ENCODE data around the gene TMEM120B. TPM values are rescaled to one million over a fixed set of nuclear protein-coding genes. Genes with fewer than 3 reads are reported as not detected.

TMEM120B gene
- total and polyA plus RNA-seq, 2 of the 13 experiments (the other 11 are each of a cell fraction or from before 2014, with no cell fraction given): 7.1 to 12.9 TPM

DNA sequence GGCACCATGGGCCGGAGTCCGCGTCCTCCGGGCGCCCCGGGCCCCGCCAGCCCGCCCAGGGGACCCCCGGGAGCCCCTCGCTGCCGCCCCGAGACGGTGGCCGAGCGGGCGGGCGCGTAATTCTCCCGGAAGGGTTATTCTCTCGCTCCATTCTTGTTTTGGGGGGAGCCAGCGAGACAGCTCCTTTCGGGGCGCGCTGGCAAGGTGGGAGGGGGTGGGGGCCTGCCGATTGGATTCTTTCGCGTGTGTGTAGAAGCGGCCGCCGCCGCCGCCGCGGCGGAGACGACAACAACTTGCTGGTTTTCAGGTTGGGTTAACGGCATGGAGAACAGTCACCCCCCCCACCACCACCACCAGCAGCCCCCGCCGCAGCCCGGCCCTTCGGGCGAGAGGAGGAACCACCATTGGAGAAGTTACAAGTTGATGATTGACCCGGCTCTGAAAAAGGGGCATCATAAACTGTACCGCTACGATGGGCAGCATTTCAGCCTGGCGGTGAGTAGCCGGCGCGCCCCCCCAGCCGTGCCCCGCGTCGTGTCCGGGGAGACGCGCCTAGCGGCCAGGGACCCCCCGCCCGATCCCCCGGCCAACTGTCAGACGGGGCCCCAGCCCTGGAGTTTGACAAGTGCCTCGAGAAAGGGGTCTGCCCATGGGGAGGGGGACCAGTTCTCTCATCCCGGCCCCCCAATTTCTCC lies 92.0 kb downstream of the TMEM120B start (continued):
- TF ChIP-seq, protein P1, sequence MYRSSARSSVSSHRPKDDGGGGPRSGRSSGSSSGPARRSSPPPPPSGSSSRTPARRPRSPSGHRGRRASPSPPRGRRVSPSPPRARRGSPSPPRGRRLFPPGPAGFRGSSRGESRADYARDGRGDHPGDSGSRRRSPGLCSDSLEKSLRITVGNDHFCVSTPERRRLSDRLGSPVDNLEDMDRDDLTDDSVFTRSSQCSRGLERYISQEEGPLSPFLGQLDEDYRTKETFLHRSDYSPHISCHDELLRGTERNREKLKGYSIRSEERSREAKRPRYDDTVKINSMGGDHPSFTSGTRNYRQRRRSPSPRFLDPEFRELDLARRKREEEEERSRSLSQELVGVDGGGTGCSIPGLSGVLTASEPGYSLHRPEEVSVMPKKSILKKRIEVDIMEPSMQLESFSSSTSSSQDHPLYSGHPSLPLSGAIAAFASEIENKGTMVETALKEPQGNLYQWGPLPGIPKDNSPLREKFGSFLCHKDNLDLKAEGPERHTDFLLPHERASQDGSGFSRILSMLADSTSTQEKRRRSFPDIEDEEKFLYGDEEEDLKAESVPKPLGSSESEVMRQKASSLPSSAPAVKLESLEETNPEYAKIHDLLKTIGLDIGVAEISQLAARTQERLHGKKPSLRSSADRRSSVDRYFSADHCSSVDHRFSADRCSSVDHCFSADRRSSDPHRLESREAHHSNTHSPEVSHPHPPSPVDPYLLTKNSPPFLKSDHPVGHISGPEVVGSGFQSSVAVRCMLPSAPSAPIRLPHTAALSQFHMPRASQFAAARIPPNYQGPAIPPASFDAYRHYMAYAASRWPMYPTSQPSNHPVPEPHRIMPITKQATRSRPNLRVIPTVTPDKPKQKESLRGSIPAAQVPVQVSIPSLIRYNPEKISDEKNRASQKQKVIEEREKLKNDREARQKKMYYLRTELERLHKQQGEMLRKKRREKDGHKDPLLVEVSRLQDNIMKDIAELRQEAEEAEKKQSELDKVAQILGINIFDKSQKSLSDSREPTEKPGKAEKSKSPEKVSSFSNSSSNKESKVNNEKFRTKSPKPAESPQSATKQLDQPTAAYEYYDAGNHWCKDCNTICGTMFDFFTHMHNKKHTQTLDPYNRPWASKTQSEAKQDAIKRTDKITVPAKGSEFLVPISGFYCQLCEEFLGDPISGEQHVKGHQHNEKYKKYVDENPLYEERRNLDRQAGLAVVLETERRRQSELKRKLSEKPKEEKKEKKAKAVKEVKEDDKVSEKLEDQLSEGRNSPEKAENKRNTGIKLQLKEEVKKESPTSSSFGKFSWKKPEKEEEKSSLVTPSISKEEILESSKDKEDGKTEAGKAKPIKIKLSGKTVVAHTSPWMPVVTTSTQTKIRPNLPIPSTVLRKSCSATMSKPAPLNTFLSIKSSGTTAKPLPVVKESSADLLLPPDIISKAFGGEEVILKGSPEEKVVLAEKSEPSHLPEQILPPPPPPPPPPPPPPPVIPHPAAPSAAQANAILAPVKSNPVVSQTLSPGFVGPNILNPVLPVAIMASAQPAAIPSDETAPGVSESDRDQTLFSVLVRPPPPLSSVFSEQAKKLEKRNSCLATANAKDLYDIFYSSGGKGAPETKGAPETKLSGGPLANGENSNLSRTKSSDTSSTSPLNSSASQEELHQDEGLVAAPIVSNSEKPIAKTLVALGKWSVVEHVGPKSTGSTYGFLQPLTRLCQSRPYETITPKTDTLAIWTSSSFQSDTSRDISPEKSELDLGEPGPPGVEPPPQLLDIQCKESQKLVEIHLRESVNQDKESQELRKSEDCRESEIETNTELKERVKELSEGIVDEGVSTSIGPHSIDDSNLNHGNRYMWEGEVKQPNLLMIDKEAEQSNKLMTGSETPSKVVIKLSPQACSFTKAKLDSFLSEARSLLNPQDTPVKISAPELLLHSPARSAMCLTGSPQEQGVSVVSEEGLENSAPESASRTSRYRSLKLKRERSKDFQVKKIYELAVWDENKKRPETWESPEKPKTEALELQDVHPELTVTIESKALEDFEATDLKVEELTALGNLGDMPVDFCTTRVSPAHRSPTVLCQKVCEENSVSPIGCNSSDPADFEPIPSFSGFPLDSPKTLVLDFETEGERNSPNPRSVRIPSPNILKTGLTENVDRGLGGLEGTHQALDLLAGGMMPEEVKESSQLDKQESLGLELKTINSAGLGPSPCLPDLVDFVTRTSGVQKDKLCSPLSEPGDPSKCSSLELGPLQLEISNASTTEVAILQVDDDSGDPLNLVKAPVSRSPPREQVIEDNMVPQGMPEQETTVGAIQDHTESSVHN (CRISPR knock-in tag; IDR thresholded peaks at IDR 0.05): no peak
- TF ChIP-seq TBX3 (IDR thresholded peaks at IDR 0.05; ENCODE audit: borderline replicate concordance) (no peak), ZNF713 (CRISPR knock-in tag; IDR thresholded peaks at IDR 0.05) (no peak), TRIM24 (CRISPR knock-in tag; IDR thresholded peaks at IDR 0.05) (no peak), ZSCAN12 (CRISPR knock-in tag; IDR thresholded peaks at IDR 0.05) (no peak), MED13 (CRISPR knock-in tag; IDR thresholded peaks at IDR 0.05) (no peak)
- TF ChIP-seq, protein P2, sequence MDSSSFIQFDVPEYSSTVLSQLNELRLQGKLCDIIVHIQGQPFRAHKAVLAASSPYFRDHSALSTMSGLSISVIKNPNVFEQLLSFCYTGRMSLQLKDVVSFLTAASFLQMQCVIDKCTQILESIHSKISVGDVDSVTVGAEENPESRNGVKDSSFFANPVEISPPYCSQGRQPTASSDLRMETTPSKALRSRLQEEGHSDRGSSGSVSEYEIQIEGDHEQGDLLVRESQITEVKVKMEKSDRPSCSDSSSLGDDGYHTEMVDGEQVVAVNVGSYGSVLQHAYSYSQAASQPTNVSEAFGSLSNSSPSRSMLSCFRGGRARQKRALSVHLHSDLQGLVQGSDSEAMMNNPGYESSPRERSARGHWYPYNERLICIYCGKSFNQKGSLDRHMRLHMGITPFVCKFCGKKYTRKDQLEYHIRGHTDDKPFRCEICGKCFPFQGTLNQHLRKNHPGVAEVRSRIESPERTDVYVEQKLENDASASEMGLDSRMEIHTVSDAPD (CRISPR knock-in tag; IDR thresholded peaks at IDR 0.05): no peak
- TF ChIP-seq, protein P3, sequence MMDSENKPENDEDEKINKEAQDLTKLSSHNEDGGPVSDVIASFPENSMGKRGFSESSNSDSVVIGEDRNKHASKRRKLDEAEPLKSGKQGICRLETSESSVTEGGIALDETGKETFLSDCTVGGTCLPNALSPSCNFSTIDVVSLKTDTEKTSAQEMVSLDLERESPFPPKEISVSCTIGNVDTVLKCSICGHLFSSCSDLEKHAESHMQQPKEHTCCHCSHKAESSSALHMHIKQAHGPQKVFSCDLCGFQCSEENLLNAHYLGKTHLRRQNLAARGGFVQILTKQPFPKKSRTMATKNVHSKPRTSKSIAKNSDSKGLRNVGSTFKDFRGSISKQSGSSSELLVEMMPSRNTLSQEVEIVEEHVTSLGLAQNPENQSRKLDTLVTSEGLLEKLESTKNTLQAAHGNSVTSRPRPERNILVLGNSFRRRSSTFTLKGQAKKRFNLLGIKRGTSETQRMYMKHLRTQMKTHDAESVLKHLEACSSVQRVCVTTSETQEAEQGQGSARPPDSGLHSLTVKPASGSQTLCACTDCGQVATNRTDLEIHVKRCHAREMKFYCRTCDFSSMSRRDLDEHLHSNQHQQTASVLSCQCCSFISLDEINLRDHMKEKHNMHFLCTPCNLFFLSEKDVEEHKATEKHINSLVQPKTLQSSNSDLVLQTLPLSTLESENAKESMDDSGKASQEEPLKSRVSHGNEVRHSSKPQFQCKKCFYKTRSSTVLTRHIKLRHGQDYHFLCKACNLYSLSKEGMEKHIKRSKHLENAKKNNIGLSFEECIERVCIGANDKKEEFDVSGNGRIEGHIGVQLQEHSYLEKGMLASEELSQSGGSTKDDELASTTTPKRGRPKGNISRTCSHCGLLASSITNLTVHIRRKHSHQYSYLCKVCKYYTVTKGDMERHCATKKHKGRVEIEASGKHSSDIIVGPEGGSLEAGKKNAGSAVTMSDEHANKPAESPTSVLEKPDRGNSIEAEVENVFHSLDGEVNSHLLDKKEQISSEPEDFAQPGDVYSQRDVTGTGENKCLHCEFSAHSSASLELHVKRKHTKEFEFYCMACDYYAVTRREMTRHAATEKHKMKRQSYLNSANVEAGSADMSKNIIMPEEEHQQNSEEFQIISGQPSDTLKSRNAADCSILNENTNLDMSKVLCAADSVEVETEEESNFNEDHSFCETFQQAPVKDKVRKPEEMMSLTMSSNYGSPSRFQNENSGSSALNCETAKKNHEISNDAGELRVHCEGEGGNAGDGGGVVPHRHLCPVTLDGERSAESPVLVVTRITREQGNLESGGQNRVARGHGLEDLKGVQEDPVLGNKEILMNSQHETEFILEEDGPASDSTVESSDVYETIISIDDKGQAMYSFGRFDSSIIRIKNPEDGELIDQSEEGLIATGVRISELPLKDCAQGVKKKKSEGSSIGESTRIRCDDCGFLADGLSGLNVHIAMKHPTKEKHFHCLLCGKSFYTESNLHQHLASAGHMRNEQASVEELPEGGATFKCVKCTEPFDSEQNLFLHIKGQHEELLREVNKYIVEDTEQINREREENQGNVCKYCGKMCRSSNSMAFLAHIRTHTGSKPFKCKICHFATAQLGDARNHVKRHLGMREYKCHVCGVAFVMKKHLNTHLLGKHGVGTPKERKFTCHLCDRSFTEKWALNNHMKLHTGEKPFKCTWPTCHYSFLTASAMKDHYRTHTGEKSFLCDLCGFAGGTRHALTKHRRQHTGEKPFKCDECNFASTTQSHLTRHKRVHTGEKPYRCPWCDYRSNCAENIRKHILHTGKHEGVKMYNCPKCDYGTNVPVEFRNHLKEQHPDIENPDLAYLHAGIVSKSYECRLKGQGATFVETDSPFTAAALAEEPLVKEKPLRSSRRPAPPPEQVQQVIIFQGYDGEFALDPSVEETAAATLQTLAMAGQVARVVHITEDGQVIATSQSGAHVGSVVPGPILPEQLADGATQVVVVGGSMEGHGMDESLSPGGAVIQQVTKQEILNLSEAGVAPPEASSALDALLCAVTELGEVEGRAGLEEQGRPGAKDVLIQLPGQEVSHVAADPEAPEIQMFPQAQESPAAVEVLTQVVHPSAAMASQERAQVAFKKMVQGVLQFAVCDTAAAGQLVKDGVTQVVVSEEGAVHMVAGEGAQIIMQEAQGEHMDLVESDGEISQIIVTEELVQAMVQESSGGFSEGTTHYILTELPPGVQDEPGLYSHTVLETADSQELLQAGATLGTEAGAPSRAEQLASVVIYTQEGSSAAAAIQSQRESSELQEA (CRISPR knock-in tag; IDR thresholded peaks at IDR 0.05; ENCODE audit: not compliant biosample characterization): no peak
